Hepatocyte (in vitro differentiated cells): Measurements from ENCODE around the gene SCP2. TPM values are rescaled to one million over a fixed set of nuclear protein-coding genes. Genes with fewer than 3 reads are reported as not detected.

Experiments used
- DNase-seq: peaks from one replicate; pipeline ENCODE4 v3.0.0-alpha.2; 2016; ENCODE audit warnings: low spot score
- H2AFZ ChIP-seq: fragments of 200-600 bp; sonication (generic); 2 replicates; pipeline ENCODE4 v1.6.0; 2016; ENCODE audit warnings: antibody characterized with exemption, mild to moderate bottlenecking
- H3K27ac ChIP-seq: fragments of 200-600 bp; sonication (generic); 2 replicates; pipeline ENCODE4 v1.5.1; 2016; ENCODE audit warnings: mild to moderate bottlenecking
- H3K27me3 ChIP-seq: fragments of 200-600 bp; sonication (generic); 2 replicates; pipeline ENCODE4 v1.6.1; 2016
- H3K36me3 ChIP-seq: fragments of 200-600 bp; sonication (generic); replicated peaks from 2 replicates; pipeline ENCODE4 v1.5.1; 2016; ENCODE audit warnings: low read depth; ENCODE audit not compliant: insufficient read depth
- H3K4me1 ChIP-seq: fragments of 200-600 bp; sonication (generic); 2 replicates; pipeline ENCODE4 v1.5.1; 2016; ENCODE audit warnings: mild to moderate bottlenecking, moderate library complexity; ENCODE audit not compliant: insufficient read depth
- H3K4me2 ChIP-seq: fragments of 200-600 bp; sonication (generic); 2 replicates; pipeline ENCODE4 v1.6.0; 2016
- H3K4me3 ChIP-seq: fragments of 200-600 bp; sonication (generic); 2 replicates; pipeline ENCODE4 v1.5.1; 2016; ENCODE audit warnings: mild to moderate bottlenecking
- H3K79me2 ChIP-seq: fragments of 200-600 bp; sonication (generic); 2 replicates; pipeline ENCODE4 v1.6.0; 2017; ENCODE audit warnings: mild to moderate bottlenecking
- H3K9me2 ChIP-seq: fragments of 200-600 bp; sonication (generic); replicated peaks from 2 replicates; pipeline ENCODE4 v1.6.0; 2017; ENCODE audit warnings: mild to moderate bottlenecking; ENCODE audit not compliant: insufficient read depth
- H3K9me3 ChIP-seq: fragments of 200-600 bp; sonication (generic); 2 replicates; pipeline ENCODE4 v1.5.1; 2016; ENCODE audit warnings: low read depth, mild to moderate bottlenecking
- H4K20me1 ChIP-seq: fragments of 200-600 bp; sonication (generic); 2 replicates; pipeline ENCODE4 v1.6.0; 2016; ENCODE audit warnings: mild to moderate bottlenecking; ENCODE audit not compliant: insufficient read depth, poor library complexity, severe bottlenecking
- EZH2 ChIP-seq: fragments of 200-600 bp; sonication (generic); IDR thresholded peaks from 2 replicates; pipeline ENCODE4 v1.6.1; 2016; ENCODE audit warnings: antibody characterized with exemption, mild to moderate bottlenecking, borderline replicate concordance
- EZH2phosphoT487 ChIP-seq: fragments of 200-600 bp; sonication (generic); IDR thresholded peaks from one replicate; pipeline ENCODE4 v1.6.1; 2018; ENCODE audit warnings: antibody characterized with exemption, mild to moderate bottlenecking, low read depth, moderate library complexity; ENCODE audit not compliant: unreplicated experiment, severe bottlenecking
- WGBS: methylation state at CpG from one replicate; pipeline ENCODE4 v1.1.6; 2016; ENCODE audit warnings: low lambda C conversion rate; ENCODE audit errors: missing lambda C conversion rate; 5-methylcytosine and 5-hydroxymethylcytosine counted together
- polyA plus RNA-seq: library from polyadenylated mRNA; unstranded; fragments of >200 nt; fragmentation: Nextera tagmentation; extraction: Ambion mirVana; gene quantifications from 2 replicates; pipeline ENCODE4 v1.2.1, GENCODE V29; 2016
- total RNA-seq: library from RNA; depleted of rRNA; stranded (reverse); fragments of >200 nt; gene quantifications from 2 replicates; pipeline ENCODE4 v1.2.3, GENCODE V29; 2014
- TF ChIP-seq, protein P1 (sequence below): fragments of 200-600 bp; sonication (generic); IDR thresholded peaks from 2 replicates; pipeline ENCODE4 v1.5.1; 2016; ENCODE audit warnings: antibody characterized with exemption, mild to moderate bottlenecking; ENCODE audit not compliant: poor library complexity

Gene SCP2
- total and polyA plus RNA-seq, 2 experiments from 2014 or later, result 201 to 310 TPM

DNA sequence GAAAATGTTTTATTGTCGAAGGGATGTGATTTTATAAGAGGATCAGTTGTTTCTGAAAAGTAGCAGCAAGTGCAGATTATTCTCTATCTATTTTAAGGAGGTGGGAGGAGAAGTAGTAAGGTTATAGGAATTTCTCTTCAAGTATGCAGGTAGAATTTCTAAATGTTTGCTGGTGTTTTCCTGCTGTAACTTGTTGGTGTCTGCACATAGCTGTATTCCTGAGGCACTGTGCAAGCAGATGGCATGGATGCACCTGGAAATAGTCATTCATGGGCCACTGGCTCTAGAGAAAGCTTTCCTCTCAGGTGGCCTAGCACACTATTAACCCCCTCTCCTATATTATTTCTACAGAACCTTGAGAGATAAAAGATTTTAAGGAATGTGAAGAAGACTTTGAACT is 104.7 kb downstream of the SCP2 start:
- 81% methylated on average over 1 of the region's 1 CpG for WGBS
- Histone ChIP-seq H3K27ac (peak overlapping the region; percentile 11), H3K4me2 (no peak overlapping the region), H3K36me3 (no peaks in the 10 kb centered on the region), H4K20me1 (no peaks in the 10 kb centered on the region), H3K4me3 (no peak overlapping the region), H3K9me2 (no peaks in the 10 kb centered on the region), H3K79me2 (peaks cover 12% of the 10 kb centered on the region), H3K4me1 (peaks cover 8% of the 10 kb centered on the region), H3K9me3 (no peaks in the 10 kb centered on the region), H2AFZ (no peak overlapping the region), H3K27me3 (no peaks in the 10 kb centered on the region)
- no peak for DNase-seq
- TF ChIP-seq EZH2, result no peak

DNA sequence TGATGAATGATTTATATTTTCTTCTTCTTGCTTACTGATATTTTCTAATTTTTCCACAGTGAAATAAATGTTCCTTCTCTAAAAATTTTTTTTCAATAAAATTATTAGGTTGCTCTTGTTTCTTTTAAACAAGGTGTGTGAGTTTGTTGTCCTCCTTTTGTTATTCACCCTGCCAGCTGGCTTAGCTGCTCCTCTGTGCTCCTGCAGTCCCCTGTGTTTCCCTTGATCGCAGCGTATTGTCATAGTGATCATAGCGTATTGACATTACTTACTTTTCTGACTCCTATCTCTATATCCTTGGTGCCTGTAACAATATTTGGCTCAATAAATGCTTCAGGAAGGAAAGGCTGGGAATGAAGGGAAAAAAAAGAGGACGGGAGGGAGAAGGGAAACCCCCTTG is 110.1 kb downstream of the SCP2 start:
- H4K20me1 ChIP-seq, result no peaks in the 10 kb centered on the region
- no peak for TF ChIP-seq EZH2
- TF ChIP-seq, protein P1, sequence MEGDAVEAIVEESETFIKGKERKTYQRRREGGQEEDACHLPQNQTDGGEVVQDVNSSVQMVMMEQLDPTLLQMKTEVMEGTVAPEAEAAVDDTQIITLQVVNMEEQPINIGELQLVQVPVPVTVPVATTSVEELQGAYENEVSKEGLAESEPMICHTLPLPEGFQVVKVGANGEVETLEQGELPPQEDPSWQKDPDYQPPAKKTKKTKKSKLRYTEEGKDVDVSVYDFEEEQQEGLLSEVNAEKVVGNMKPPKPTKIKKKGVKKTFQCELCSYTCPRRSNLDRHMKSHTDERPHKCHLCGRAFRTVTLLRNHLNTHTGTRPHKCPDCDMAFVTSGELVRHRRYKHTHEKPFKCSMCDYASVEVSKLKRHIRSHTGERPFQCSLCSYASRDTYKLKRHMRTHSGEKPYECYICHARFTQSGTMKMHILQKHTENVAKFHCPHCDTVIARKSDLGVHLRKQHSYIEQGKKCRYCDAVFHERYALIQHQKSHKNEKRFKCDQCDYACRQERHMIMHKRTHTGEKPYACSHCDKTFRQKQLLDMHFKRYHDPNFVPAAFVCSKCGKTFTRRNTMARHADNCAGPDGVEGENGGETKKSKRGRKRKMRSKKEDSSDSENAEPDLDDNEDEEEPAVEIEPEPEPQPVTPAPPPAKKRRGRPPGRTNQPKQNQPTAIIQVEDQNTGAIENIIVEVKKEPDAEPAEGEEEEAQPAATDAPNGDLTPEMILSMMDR, result no peak
- TF ChIP-seq EZH2phosphoT487, result no peak
- H3K36me3 ChIP-seq, result no peaks in the 10 kb centered on the region
- H3K9me3 ChIP-seq, result no peaks in the 10 kb centered on the region
- H3K27ac ChIP-seq, result no peak overlapping the region
- H2AFZ ChIP-seq, result no peak overlapping the region
- H3K9me2 ChIP-seq, result no peaks in the 10 kb centered on the region
- H3K4me1 ChIP-seq, result no peaks in the 10 kb centered on the region
- H3K4me2 ChIP-seq, result no peak overlapping the region
- H3K4me3 ChIP-seq, result no peak overlapping the region
- no peak for DNase-seq
- 88% methylated on average over 4 of the region's 4 CpGs for WGBS
- H3K79me2 ChIP-seq, result no peaks in the 10 kb centered on the region
- H3K27me3 ChIP-seq, result no peaks in the 10 kb centered on the region

DNA sequence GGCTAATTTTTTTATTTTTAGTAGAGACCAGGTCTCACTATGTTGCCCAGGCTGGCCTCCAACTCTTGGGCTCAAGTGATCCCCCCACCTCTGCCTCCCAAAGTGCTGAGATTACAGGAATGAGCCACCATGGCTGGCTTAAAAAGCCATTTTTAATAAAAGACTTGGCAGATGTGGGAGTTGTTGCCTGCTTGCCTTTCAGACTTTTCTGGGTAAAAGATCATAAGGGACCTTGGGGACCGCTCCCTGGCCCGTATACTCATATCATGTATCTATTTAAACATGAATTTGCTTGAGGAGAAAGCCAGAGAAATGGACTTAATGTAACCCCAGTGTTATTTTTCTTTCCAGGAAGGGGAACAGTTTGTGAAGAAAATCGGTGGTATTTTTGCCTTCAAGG is 111.5 kb downstream of the SCP2 start:
- DNase-seq, result no peak
- Histone ChIP-seq H3K36me3 (no peaks in the 10 kb centered on the region), H2AFZ (no peak overlapping the region), H3K79me2 (no peaks in the 10 kb centered on the region), H3K4me2 (no peak overlapping the region), H4K20me1 (no peaks in the 10 kb centered on the region), H3K27ac (no peak overlapping the region), H3K4me1 (no peaks in the 10 kb centered on the region), H3K4me3 (no peak overlapping the region), H3K9me3 (no peaks in the 10 kb centered on the region), H3K9me2 (no peaks in the 10 kb centered on the region), H3K27me3 (no peaks in the 10 kb centered on the region)
- WGBS, result 91% methylated on average over 3 of the region's 3 CpGs
- TF ChIP-seq EZH2 (no peak), EZH2phosphoT487 (no peak)
- TF ChIP-seq, protein P1, result no peak

GRCh38 chr1:53043271-53043670 is 116.2 kb downstream of the SCP2 start:
- DNase-seq, result no peak
- Histone ChIP-seq H3K27ac (no peak overlapping the region), H2AFZ (no peak overlapping the region), H3K4me1 (peaks cover 4% of the 10 kb centered on the region), H4K20me1 (no peaks in the 10 kb centered on the region), H3K36me3 (no peaks in the 10 kb centered on the region), H3K79me2 (no peaks in the 10 kb centered on the region), H3K4me3 (no peak overlapping the region), H3K4me2 (no peak overlapping the region), H3K27me3 (no peaks in the 10 kb centered on the region), H3K9me3 (no peaks in the 10 kb centered on the region), H3K9me2 (no peaks in the 10 kb centered on the region)
- TF ChIP-seq EZH2phosphoT487 (no peak), EZH2 (no peak)
- TF ChIP-seq, protein P1, result no peak
